ENCODE results near the gene SLC8A3. TPM values are rescaled to one million over a fixed set of nuclear protein-coding genes. Genes with fewer than 3 reads are reported as not detected.

Gene SLC8A3
- total RNA-seq, 1 experiment from 2014 or later = not detected

DNA sequence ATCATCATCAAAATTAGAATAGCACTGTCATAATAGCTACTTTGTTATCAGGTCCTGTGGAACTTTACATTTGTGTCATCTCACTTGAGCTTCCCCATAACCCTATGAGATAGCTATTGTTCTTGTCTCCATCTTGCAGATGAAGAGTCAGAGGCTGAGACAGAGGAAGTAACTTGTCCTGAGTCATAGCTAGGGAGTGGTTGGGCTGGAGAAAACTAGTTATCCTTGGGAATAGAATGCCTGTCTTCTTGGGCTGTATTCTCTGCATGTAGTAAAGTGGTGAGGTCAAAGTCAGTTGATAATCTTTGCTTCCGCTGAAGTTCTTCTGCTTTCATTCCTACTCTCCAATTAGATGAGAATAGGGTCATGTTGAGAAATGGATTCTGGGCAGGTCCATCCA is 192.5 kb downstream of the SLC8A3 start:
- Mint-ChIP-seq H3K4me1 (ENCODE audit: low read depth, unreplicated experiment) (no peaks in the 10 kb centered on the region), H3K27me3 (ENCODE audit: insufficient read depth, unreplicated experiment) (no peaks in the 10 kb centered on the region), H3K9me3 (ENCODE audit: unreplicated experiment) (no peaks in the 10 kb centered on the region), H3K36me3 (ENCODE audit: insufficient read depth, unreplicated experiment) (no peaks in the 10 kb centered on the region), H3K27ac (ENCODE audit: unreplicated experiment) (no peak overlapping the region), H3K4me3 (ENCODE audit: unreplicated experiment) (no peak overlapping the region)
- no peaks in the 10 kb centered on the region for H3K4me1 ChIP-seq
- ChIA-PET CTCF (no interaction called here), POLR2A (no interaction called here)
- H3K9me3 ChIP-seq = no peaks in the 10 kb centered on the region
- no peaks in the 10 kb centered on the region for H3K27me3 ChIP-seq (replicated peaks; ENCODE audit: control insufficient read depth, insufficient read depth, low read length)
- intact Hi-C loops (cut with micrococcal nuclease; ENCODE audit: unreplicated experiment) = no loop called here
- no peak for DNase-seq
- no TSS peak for BruUV-seq (replicated peaks)
- TF ChIP-seq, protein P1, sequence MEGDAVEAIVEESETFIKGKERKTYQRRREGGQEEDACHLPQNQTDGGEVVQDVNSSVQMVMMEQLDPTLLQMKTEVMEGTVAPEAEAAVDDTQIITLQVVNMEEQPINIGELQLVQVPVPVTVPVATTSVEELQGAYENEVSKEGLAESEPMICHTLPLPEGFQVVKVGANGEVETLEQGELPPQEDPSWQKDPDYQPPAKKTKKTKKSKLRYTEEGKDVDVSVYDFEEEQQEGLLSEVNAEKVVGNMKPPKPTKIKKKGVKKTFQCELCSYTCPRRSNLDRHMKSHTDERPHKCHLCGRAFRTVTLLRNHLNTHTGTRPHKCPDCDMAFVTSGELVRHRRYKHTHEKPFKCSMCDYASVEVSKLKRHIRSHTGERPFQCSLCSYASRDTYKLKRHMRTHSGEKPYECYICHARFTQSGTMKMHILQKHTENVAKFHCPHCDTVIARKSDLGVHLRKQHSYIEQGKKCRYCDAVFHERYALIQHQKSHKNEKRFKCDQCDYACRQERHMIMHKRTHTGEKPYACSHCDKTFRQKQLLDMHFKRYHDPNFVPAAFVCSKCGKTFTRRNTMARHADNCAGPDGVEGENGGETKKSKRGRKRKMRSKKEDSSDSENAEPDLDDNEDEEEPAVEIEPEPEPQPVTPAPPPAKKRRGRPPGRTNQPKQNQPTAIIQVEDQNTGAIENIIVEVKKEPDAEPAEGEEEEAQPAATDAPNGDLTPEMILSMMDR (IDR thresholded peaks at IDR 0.05; ENCODE audit: insufficient read depth in 1 of 2, low read depth in 1 of 2, low read length in 1 of 2, severe bottlenecking in 1 of 2, unreplicated experiment in 1 of 2) = no peak
- no peaks in the 10 kb centered on the region for H3K36me3 ChIP-seq (ENCODE audit: control insufficient read depth, insufficient read depth, low read length)
- no peak overlapping the region for H3K4me3 ChIP-seq (ENCODE audit: low read depth, low read length)

Other genes with a start within 250 kb of the SLC8A3 start
- gene COX16, start 170.7 kb upstream of the SLC8A3 start, total RNA-seq (2022) = 62.4 and 68.1 TPM in 2 replicates
- 27.5 and 27.7 TPM in 2 replicates for gene SYNJ2BP, start 228.1 kb upstream of the SLC8A3 start, total RNA-seq (2022)

Measured in Caco-2 (cell line).